Measurements from ENCODE around the gene KRT23. TPM values are rescaled to one million over a fixed set of nuclear protein-coding genes. Genes with fewer than 3 reads are reported as not detected.

KRT23 gene
- polyA plus RNA-seq, 1 donor from 2014 or later, result 0.37 TPM

- Histone ChIP-seq H3K36me3 (ENCODE audit: insufficient read depth, low read length) (no peaks in the 10 kb centered on the region), H3K27ac (ENCODE audit: low read length) (no peak overlapping the region), H3F3A (ENCODE audit: insufficient read depth, low read length, poor library complexity, severe bottlenecking) (no peaks in the 10 kb centered on the region), H3K9me3 (ENCODE audit: low read length) (no peaks in the 10 kb centered on the region), H3K9ac (ENCODE audit: low read length) (no peak overlapping the region), H3K27me3 (ENCODE audit: insufficient read depth, low read depth, low read length) (no peaks in the 10 kb centered on the region), H3K9me2 (ENCODE audit: insufficient read depth, low read length) (no peaks in the 10 kb centered on the region), H3K4me2 (ENCODE audit: low read length) (no peak overlapping the region), H3K79me2 (replicated peaks; ENCODE audit: insufficient read depth, low read length) (no peaks in the 10 kb centered on the region), H2AFZ (ENCODE audit: low read depth, low read length) (no peak overlapping the region), H3K4me3 (ENCODE audit: low read length) (no peak overlapping the region), H4K20me1 (ENCODE audit: insufficient read depth) (no peaks in the 10 kb centered on the region)
- TF ChIP-seq MXI1 (conservative IDR thresholded peaks at IDR 0.05; ENCODE audit: poor library complexity, severe bottlenecking), result no peak
- no peak for TF ChIP-seq EP300 (conservative IDR thresholded peaks at IDR 0.05; ENCODE audit: poor library complexity, severe bottlenecking)
- TF ChIP-seq, protein P1, sequence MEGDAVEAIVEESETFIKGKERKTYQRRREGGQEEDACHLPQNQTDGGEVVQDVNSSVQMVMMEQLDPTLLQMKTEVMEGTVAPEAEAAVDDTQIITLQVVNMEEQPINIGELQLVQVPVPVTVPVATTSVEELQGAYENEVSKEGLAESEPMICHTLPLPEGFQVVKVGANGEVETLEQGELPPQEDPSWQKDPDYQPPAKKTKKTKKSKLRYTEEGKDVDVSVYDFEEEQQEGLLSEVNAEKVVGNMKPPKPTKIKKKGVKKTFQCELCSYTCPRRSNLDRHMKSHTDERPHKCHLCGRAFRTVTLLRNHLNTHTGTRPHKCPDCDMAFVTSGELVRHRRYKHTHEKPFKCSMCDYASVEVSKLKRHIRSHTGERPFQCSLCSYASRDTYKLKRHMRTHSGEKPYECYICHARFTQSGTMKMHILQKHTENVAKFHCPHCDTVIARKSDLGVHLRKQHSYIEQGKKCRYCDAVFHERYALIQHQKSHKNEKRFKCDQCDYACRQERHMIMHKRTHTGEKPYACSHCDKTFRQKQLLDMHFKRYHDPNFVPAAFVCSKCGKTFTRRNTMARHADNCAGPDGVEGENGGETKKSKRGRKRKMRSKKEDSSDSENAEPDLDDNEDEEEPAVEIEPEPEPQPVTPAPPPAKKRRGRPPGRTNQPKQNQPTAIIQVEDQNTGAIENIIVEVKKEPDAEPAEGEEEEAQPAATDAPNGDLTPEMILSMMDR (IDR thresholded peaks at IDR 0.05; ENCODE audit: poor library complexity, severe bottlenecking), result no peak
- no peak for TF ChIP-seq TAF1 (IDR thresholded peaks at IDR 0.05; ENCODE audit: low read depth)
- TF ChIP-seq SMC3 (conservative IDR thresholded peaks at IDR 0.05; ENCODE audit: poor library complexity), result no peak
- TF ChIP-seq, protein P2, sequence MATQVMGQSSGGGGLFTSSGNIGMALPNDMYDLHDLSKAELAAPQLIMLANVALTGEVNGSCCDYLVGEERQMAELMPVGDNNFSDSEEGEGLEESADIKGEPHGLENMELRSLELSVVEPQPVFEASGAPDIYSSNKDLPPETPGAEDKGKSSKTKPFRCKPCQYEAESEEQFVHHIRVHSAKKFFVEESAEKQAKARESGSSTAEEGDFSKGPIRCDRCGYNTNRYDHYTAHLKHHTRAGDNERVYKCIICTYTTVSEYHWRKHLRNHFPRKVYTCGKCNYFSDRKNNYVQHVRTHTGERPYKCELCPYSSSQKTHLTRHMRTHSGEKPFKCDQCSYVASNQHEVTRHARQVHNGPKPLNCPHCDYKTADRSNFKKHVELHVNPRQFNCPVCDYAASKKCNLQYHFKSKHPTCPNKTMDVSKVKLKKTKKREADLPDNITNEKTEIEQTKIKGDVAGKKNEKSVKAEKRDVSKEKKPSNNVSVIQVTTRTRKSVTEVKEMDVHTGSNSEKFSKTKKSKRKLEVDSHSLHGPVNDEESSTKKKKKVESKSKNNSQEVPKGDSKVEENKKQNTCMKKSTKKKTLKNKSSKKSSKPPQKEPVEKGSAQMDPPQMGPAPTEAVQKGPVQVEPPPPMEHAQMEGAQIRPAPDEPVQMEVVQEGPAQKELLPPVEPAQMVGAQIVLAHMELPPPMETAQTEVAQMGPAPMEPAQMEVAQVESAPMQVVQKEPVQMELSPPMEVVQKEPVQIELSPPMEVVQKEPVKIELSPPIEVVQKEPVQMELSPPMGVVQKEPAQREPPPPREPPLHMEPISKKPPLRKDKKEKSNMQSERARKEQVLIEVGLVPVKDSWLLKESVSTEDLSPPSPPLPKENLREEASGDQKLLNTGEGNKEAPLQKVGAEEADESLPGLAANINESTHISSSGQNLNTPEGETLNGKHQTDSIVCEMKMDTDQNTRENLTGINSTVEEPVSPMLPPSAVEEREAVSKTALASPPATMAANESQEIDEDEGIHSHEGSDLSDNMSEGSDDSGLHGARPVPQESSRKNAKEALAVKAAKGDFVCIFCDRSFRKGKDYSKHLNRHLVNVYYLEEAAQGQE (IDR thresholded peaks at IDR 0.05; ENCODE audit: borderline replicate concordance), result no peak
- TF ChIP-seq EZH2 (IDR thresholded peaks at IDR 0.05; ENCODE audit: borderline replicate concordance, insufficient read depth, low read length, poor library complexity, severe bottlenecking), result no peak
- no peak for TF ChIP-seq POLR2AphosphoS5 (IDR thresholded peaks at IDR 0.05)
- no peak for TF ChIP-seq RAD21 (conservative IDR thresholded peaks at IDR 0.05)
Observed at GRCh38 chr17:40883031-40883430, 54.4 kb downstream of the KRT23 start.

DNA sequence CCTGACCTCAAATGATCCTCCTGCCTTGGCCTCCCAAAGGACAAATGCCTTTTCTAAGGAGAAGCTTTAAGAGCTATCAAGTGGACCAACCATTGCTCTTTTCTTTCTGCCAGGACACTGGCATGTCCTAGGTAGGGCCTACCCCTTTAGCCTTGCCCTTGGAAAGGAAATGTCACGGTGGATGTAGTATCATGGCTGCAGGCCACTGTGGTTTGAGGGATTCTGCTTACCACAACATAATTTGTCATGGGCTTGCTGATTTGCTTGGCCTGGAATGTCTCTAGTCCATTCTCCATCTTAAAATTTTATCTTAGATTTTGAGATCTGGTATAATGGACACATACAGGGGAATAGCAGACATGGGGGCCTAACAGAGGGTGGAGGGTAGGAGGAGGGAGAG lies 58.4 kb downstream of the KRT23 start:
- H3K9me2 ChIP-seq (ENCODE audit: insufficient read depth, low read length), result no peaks in the 10 kb centered on the region
- H3K9ac ChIP-seq (ENCODE audit: low read length), result no peak overlapping the region
- H2AFZ ChIP-seq (ENCODE audit: low read depth, low read length), result no peak overlapping the region
- H3K9me3 ChIP-seq (ENCODE audit: low read length), result no peaks in the 10 kb centered on the region
- no peaks in the 10 kb centered on the region for H3K27me3 ChIP-seq (ENCODE audit: insufficient read depth, low read depth, low read length)
- H3K36me3 ChIP-seq (ENCODE audit: insufficient read depth, low read length), result no peaks in the 10 kb centered on the region
- no peaks in the 10 kb centered on the region for H3F3A ChIP-seq (ENCODE audit: insufficient read depth, low read length, poor library complexity, severe bottlenecking)
- no peaks in the 10 kb centered on the region for H4K20me1 ChIP-seq (ENCODE audit: insufficient read depth)
- no peak overlapping the region for H3K27ac ChIP-seq (ENCODE audit: low read length)
- TF ChIP-seq TAF1 (IDR thresholded peaks at IDR 0.05; ENCODE audit: low read depth), result no peak
- TF ChIP-seq SMC3 (conservative IDR thresholded peaks at IDR 0.05; ENCODE audit: poor library complexity), result no peak
- TF ChIP-seq, protein P2 (IDR thresholded peaks at IDR 0.05; ENCODE audit: borderline replicate concordance), result no peak
- TF ChIP-seq MXI1 (conservative IDR thresholded peaks at IDR 0.05; ENCODE audit: poor library complexity, severe bottlenecking), result no peak
- TF ChIP-seq, protein P1 (IDR thresholded peaks at IDR 0.05; ENCODE audit: poor library complexity, severe bottlenecking), result no peak
- H3K4me2 ChIP-seq (ENCODE audit: low read length), result no peak overlapping the region
- no peak overlapping the region for H3K4me3 ChIP-seq (ENCODE audit: low read length)
- no peaks in the 10 kb centered on the region for H3K79me2 ChIP-seq (replicated peaks; ENCODE audit: insufficient read depth, low read length)

Data from neural cell (in vitro differentiated cells).